Keratinocyte (primary cell): ENCODE measurements around the gene IFT81.

Source experiments
- EZH2 ChIP-seq: IDR thresholded peaks from one replicate; pipeline ENCODE4 v1.6.1; 2012; ENCODE audit warnings: inconsistent platforms, mild to moderate bottlenecking, low read length, moderate library complexity
- TF ChIP-seq, protein P1 (sequence below), 3 experiments: IDR thresholded peaks in 1 of 3; conservative IDR thresholded peaks in 1 of 3; optimal IDR thresholded peaks in 1 of 3; 2 replicates in 2 of 3; 3 replicates in 1 of 3; pipeline versions ENCODE3 to v1.5.1; 2011; ENCODE audit warnings: low read length in 3 of 3, mild to moderate bottlenecking in 3 of 3, moderate library complexity in 2 of 3, control low read depth in 1 of 3, inconsistent platforms in 1 of 3; ENCODE audit not compliant: insufficient read depth in 2 of 3; ENCODE audit errors: extremely low read depth in 1 of 3

DNA sequence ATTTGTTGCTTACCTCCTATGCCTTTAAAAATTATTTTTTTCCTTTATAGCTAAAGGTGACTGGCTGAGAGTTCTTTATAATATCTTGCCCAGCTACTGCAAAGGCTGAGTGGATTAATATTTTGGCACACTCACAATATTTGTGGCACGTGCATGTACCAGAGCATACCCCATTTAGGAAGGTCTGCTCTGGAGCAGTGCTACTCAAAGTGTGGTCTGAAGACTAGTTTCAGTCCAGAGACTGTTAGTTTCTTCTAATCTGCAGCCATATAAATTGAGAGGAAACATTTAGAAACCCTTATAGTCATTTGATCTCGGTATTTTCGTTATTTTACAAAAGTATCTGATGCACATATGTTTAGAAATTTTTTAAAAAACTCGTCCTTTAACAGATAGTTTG lies 51.0 kb downstream of the IFT81 start:
- TF ChIP-seq, protein P1, sequence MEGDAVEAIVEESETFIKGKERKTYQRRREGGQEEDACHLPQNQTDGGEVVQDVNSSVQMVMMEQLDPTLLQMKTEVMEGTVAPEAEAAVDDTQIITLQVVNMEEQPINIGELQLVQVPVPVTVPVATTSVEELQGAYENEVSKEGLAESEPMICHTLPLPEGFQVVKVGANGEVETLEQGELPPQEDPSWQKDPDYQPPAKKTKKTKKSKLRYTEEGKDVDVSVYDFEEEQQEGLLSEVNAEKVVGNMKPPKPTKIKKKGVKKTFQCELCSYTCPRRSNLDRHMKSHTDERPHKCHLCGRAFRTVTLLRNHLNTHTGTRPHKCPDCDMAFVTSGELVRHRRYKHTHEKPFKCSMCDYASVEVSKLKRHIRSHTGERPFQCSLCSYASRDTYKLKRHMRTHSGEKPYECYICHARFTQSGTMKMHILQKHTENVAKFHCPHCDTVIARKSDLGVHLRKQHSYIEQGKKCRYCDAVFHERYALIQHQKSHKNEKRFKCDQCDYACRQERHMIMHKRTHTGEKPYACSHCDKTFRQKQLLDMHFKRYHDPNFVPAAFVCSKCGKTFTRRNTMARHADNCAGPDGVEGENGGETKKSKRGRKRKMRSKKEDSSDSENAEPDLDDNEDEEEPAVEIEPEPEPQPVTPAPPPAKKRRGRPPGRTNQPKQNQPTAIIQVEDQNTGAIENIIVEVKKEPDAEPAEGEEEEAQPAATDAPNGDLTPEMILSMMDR (optimal IDR thresholded peaks at IDR 0.05 in 1 of 3, IDR thresholded peaks at IDR 0.05 in 1 of 3, conservative IDR thresholded peaks at IDR 0.05 in 1 of 3; ENCODE audit: extremely low read depth in 1 of 3, insufficient read depth in 2 of 3, low read length in 3 of 3): no peak
- no peak for TF ChIP-seq EZH2
